Neural cell (in vitro differentiated cells): ENCODE results near the gene XXYLT1. TPM values are rescaled to one million over a fixed set of nuclear protein-coding genes. Genes with fewer than 3 reads are reported as not detected.

Experiments
- H2AFZ ChIP-seq: fragments of 200-600, 300-800 bp; sonication (generic), shearing (Covaris generic); 2 replicates; pipeline ENCODE4 v1.6.0; 2014; ENCODE audit warnings: low read depth, mild to moderate bottlenecking, antibody characterized with exemption, low read length, moderate library complexity
- H3F3A ChIP-seq: fragments of 200-600 bp; shearing (Covaris generic); 2 replicates; pipeline ENCODE4 v1.6.1; 2016; ENCODE audit warnings: mild to moderate bottlenecking, moderate library complexity, mixed read lengths, antibody characterized with exemption, low read length; ENCODE audit not compliant: insufficient read depth, poor library complexity, severe bottlenecking
- H3K27ac ChIP-seq: fragments of 200-600, 300-800 bp; sonication (generic), shearing (Covaris generic); 2 replicates; pipeline ENCODE4 v1.5.1; 2014; ENCODE audit warnings: mild to moderate bottlenecking, low read length, moderate library complexity
- H3K27me3 ChIP-seq: fragments of 300-800, 200-600 bp; sonication (generic), shearing (Covaris generic); 2 replicates; pipeline ENCODE4 v1.6.0; 2014; ENCODE audit warnings: mild to moderate bottlenecking, low read depth, low read length, moderate library complexity; ENCODE audit not compliant: insufficient read depth
- H3K36me3 ChIP-seq: fragments of 300-800, 200-600 bp; sonication (generic), shearing (Covaris generic); 2 replicates; pipeline ENCODE4 v1.5.1; 2014; ENCODE audit warnings: mild to moderate bottlenecking, antibody characterized with exemption, low read length, moderate library complexity; ENCODE audit not compliant: insufficient read depth
- H3K4me2 ChIP-seq: fragments of 300-800, 200-600 bp; sonication (generic), shearing (Covaris generic); 2 replicates; pipeline ENCODE4 v1.6.0; 2014; ENCODE audit warnings: mild to moderate bottlenecking, low read length
- H3K4me3 ChIP-seq: fragments of 300-800, 200-600 bp; sonication (generic), shearing (Covaris generic); 2 replicates; pipeline ENCODE4 v1.5.1; 2014; ENCODE audit warnings: mild to moderate bottlenecking, low read length, moderate library complexity
- H3K79me2 ChIP-seq: fragments of 200-600 bp; shearing (Covaris generic); replicated peaks from 2 replicates; pipeline ENCODE4 v1.6.0; 2014; ENCODE audit warnings: mild to moderate bottlenecking, low read length, moderate library complexity; ENCODE audit not compliant: insufficient read depth
- H3K9ac ChIP-seq: fragments of 300-800, 200-600 bp; sonication (generic), shearing (Covaris generic); 2 replicates; pipeline ENCODE4 v1.6.1; 2016; ENCODE audit warnings: mild to moderate bottlenecking, low read length, mixed read lengths
- H3K9me2 ChIP-seq: fragments of 200-600 bp; shearing (Covaris generic); 2 replicates; pipeline ENCODE4 v1.6.1; 2016; ENCODE audit warnings: mild to moderate bottlenecking, low read length, mixed read lengths; ENCODE audit not compliant: insufficient read depth
- H3K9me3 ChIP-seq: fragments of 200-600, 300-800 bp; sonication (generic), shearing (Covaris generic); 2 replicates; pipeline ENCODE4 v1.6.1; 2016; ENCODE audit warnings: mild to moderate bottlenecking, mixed run types, low read length, moderate library complexity, mixed read lengths
- H4K20me1 ChIP-seq: fragments of 200-600 bp; shearing (Covaris generic); 2 replicates; pipeline ENCODE4 v1.6.1; 2016; ENCODE audit warnings: mild to moderate bottlenecking, mixed run types; ENCODE audit not compliant: insufficient read depth
- EP300 ChIP-seq: fragments of 450-650 bp; conservative IDR thresholded peaks from 2 replicates; pipeline ENCODE4 v1.6.1; 2014; ENCODE audit warnings: antibody characterized with exemption, mild to moderate bottlenecking, moderate library complexity; ENCODE audit not compliant: poor library complexity, severe bottlenecking
- EZH2 ChIP-seq: fragments of 200-600, 300-800 bp; shearing (Covaris generic), sonication (generic); IDR thresholded peaks from 2 replicates; pipeline ENCODE4 v1.6.1; 2014; ENCODE audit warnings: antibody characterized with exemption, low read length, borderline replicate concordance, mild to moderate bottlenecking; ENCODE audit not compliant: insufficient read depth, poor library complexity, severe bottlenecking
- MXI1 ChIP-seq: fragments of 450-650 bp; conservative IDR thresholded peaks from 2 replicates; pipeline ENCODE4 v1.6.1; 2014; ENCODE audit warnings: antibody characterized with exemption, mild to moderate bottlenecking; ENCODE audit not compliant: poor library complexity, severe bottlenecking
- POLR2AphosphoS5 ChIP-seq: IDR thresholded peaks from 2 replicates; pipeline ENCODE4 v1.6.1; 2012
- RAD21 ChIP-seq: fragments of 450-650 bp; conservative IDR thresholded peaks from 2 replicates; pipeline ENCODE4 v1.6.1; 2014; ENCODE audit warnings: antibody characterized with exemption, mild to moderate bottlenecking, moderate library complexity
- SMC3 ChIP-seq: fragments of 450-650 bp; conservative IDR thresholded peaks from 2 replicates; pipeline ENCODE4 v1.6.1; 2014; ENCODE audit warnings: antibody characterized with exemption, mild to moderate bottlenecking, moderate library complexity; ENCODE audit not compliant: poor library complexity
- TAF1 ChIP-seq: IDR thresholded peaks from 2 replicates; pipeline ENCODE4 v1.6.1; 2012; ENCODE audit warnings: low read depth
- polyA plus RNA-seq: library from polyadenylated mRNA; depleted of rRNA; stranded (reverse); fragments of >200 nt; gene quantifications from 2 replicates; pipeline ENCODE4 v1.2.3, GENCODE V29; 2014
- TF ChIP-seq, protein P1 (sequence below): IDR thresholded peaks from 2 replicates; pipeline ENCODE4 v1.6.1; 2012; ENCODE audit warnings: borderline replicate concordance
- TF ChIP-seq, protein P2 (sequence below): fragments of 450-650 bp; IDR thresholded peaks from 2 replicates; pipeline ENCODE4 v1.5.1; 2014; ENCODE audit warnings: antibody characterized with exemption, mild to moderate bottlenecking, moderate library complexity; ENCODE audit not compliant: poor library complexity, severe bottlenecking

The XXYLT1 gene
- polyA plus RNA-seq, 1 donor from 2014 or later = 25.4 TPM

DNA sequence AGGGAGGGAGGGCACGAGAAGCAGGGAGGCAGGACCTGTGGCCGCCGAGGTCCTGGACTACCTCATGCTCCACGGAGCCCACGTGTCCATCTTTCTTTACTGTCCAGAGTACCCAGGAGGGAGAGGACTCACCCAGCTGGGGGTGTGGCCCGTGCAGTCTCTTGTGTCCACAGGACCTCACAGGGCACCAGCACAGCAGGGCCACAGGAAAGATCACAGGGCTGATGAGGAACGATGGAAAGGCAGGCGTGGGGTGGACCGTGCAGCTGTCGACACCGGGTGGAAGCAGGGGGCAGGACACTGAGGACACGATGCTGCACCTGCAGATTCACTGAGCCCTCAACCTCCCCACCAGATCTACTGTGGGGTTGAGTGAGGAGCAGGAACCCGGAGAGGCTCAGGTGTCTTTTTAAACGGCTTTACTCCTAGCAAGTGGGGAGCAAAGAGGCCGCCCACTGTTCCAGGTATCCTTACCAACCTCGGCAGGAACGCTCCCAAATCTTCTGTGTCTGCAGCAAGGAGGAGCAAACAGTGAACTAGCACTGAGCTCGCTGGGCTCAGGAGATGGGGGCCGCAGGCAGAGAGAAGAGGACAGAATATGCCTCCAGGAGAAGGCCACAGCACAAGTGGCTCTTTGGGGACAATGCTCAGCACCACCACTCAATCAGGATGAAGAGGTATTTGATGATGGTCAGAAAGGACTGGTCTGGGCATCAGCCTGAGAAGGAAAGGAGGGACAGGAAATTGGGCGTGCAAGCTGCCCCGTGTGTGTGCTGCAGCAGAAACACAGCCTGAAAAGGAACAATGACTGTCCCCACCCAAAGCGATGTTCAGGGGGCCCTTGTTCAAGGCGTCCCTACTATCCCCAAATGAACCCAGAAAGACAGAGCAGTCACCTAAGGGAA, 198.8 kb downstream of the XXYLT1 start:
- Histone ChIP-seq H3K4me2 (no peak overlapping the region), H3K27me3 (no peaks in the 10 kb centered on the region), H3K79me2 (no peaks in the 10 kb centered on the region), H3K9me2 (no peaks in the 10 kb centered on the region), H3K4me3 (no peak overlapping the region), H3K9me3 (no peaks in the 10 kb centered on the region), H3K27ac (no peak overlapping the region), H4K20me1 (no peaks in the 10 kb centered on the region), H2AFZ (no peak overlapping the region), H3F3A (no peaks in the 10 kb centered on the region), H3K36me3 (no peaks in the 10 kb centered on the region), H3K9ac (no peak overlapping the region)
- TF ChIP-seq MXI1 (no peak), EP300 (no peak), RAD21 (no peak), SMC3 (no peak), TAF1 (no peak), POLR2AphosphoS5 (no peak), EZH2 (no peak)
- TF ChIP-seq, protein P1, sequence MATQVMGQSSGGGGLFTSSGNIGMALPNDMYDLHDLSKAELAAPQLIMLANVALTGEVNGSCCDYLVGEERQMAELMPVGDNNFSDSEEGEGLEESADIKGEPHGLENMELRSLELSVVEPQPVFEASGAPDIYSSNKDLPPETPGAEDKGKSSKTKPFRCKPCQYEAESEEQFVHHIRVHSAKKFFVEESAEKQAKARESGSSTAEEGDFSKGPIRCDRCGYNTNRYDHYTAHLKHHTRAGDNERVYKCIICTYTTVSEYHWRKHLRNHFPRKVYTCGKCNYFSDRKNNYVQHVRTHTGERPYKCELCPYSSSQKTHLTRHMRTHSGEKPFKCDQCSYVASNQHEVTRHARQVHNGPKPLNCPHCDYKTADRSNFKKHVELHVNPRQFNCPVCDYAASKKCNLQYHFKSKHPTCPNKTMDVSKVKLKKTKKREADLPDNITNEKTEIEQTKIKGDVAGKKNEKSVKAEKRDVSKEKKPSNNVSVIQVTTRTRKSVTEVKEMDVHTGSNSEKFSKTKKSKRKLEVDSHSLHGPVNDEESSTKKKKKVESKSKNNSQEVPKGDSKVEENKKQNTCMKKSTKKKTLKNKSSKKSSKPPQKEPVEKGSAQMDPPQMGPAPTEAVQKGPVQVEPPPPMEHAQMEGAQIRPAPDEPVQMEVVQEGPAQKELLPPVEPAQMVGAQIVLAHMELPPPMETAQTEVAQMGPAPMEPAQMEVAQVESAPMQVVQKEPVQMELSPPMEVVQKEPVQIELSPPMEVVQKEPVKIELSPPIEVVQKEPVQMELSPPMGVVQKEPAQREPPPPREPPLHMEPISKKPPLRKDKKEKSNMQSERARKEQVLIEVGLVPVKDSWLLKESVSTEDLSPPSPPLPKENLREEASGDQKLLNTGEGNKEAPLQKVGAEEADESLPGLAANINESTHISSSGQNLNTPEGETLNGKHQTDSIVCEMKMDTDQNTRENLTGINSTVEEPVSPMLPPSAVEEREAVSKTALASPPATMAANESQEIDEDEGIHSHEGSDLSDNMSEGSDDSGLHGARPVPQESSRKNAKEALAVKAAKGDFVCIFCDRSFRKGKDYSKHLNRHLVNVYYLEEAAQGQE = no peak
- TF ChIP-seq, protein P2, sequence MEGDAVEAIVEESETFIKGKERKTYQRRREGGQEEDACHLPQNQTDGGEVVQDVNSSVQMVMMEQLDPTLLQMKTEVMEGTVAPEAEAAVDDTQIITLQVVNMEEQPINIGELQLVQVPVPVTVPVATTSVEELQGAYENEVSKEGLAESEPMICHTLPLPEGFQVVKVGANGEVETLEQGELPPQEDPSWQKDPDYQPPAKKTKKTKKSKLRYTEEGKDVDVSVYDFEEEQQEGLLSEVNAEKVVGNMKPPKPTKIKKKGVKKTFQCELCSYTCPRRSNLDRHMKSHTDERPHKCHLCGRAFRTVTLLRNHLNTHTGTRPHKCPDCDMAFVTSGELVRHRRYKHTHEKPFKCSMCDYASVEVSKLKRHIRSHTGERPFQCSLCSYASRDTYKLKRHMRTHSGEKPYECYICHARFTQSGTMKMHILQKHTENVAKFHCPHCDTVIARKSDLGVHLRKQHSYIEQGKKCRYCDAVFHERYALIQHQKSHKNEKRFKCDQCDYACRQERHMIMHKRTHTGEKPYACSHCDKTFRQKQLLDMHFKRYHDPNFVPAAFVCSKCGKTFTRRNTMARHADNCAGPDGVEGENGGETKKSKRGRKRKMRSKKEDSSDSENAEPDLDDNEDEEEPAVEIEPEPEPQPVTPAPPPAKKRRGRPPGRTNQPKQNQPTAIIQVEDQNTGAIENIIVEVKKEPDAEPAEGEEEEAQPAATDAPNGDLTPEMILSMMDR = no peak

DNA sequence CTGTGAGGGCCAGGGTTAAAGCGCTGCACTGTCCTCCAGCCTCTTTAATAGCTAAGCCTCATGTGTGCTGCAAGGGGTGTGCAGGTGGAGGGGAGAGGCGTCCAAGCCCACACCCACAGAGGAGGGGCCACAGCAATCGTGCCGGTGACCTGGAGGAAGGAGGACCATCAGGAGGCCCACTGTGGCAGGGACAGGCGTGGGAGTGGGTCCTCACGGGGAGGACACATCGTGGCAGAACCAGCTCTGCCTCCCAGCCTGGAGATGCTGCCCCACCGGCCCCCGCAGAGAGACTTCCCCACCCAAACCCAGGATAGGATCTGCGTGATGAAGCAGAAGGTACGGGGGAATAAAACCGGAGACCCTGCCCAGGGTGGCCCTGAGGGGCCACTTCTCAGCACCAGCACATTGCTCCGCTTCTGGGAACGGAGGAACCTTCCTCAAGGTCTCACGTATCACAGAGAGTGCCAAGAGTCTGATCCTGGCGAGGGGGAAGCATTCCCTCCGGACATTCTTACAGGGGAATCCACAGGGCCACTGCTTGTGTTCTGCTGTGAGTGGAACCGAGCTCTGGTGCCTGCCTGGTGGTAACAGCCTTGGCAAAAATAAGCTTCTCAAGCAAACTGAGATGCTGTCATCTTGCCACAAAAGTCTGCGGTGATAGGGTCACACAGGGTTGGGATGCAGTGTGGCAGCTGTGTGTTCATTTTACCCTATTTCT, 199.8 kb downstream of the XXYLT1 start:
- H3F3A ChIP-seq = no peaks in the 10 kb centered on the region
- no peaks in the 10 kb centered on the region for H4K20me1 ChIP-seq
- no peak overlapping the region for H3K27ac ChIP-seq
- no peaks in the 10 kb centered on the region for H3K9me3 ChIP-seq
- no peak overlapping the region for H2AFZ ChIP-seq
- no peaks in the 10 kb centered on the region for H3K36me3 ChIP-seq
- H3K4me3 ChIP-seq = no peak overlapping the region
- TF ChIP-seq RAD21 = no peak
- no peak for TF ChIP-seq SMC3
- no peak overlapping the region for H3K9ac ChIP-seq
- H3K27me3 ChIP-seq = no peaks in the 10 kb centered on the region
- no peak overlapping the region for H3K4me2 ChIP-seq
- no peaks in the 10 kb centered on the region for H3K9me2 ChIP-seq
- no peaks in the 10 kb centered on the region for H3K79me2 ChIP-seq
